Cardiac muscle cell (in vitro differentiated cells and primary cell): Measurements from ENCODE around the gene SMARCC2. TPM values are rescaled to one million over a fixed set of nuclear protein-coding genes. Genes with fewer than 3 reads are reported as not detected.

Experiments
- DNase-seq, 2 donors: peaks; one replicate each; pipeline versions ENCODE4 v3.0.0 to v3.0.0-alpha.2; 2010 to 2017; ENCODE audit warnings: low read depth in 1 of 2, low spot score in 1 of 2
- H3K27ac ChIP-seq: fragments of 200-600 bp; sonication (generic); 2 replicates; pipeline ENCODE4 v1.5.1; 2016
- H3K27me3 ChIP-seq: fragments of 200-600 bp; sonication (generic); 2 replicates; pipeline ENCODE4 v1.6.0; 2016; ENCODE audit warnings: control low read depth
- H3K36me3 ChIP-seq: fragments of 200-600 bp; sonication (generic); 2 replicates; pipeline ENCODE4 v1.5.1; 2016; ENCODE audit warnings: control low read depth
- H3K4me1 ChIP-seq: fragments of 200-600 bp; sonication (generic); 2 replicates; pipeline ENCODE4 v1.8.1; 2017; ENCODE audit warnings: low read depth, mild to moderate bottlenecking, mixed run types
- H3K4me3 ChIP-seq: fragments of 200-600 bp; sonication (generic); 2 replicates; pipeline ENCODE4 v1.5.1; 2016; ENCODE audit warnings: mild to moderate bottlenecking
- H3K9me3 ChIP-seq: fragments of 200-600 bp; sonication (generic); 2 replicates; pipeline ENCODE4 v1.5.1; 2017; ENCODE audit warnings: low read depth, mild to moderate bottlenecking, control low read depth
- CTCF ChIP-seq: IDR thresholded peaks from 2 replicates; pipeline ENCODE4 v1.5.1; 2012; ENCODE audit warnings: low read depth, mild to moderate bottlenecking, low read length
- polyA plus RNA-seq: library from polyadenylated mRNA; unstranded; fragments of >200 nt; fragmentation: Nextera tagmentation; extraction: Ambion mirVana; gene quantifications from 2 replicates; pipeline ENCODE4 v1.2.1, GENCODE V29; 2016
- total RNA-seq: library from RNA; depleted of rRNA; stranded (reverse); fragments of >200 nt; gene quantifications from 2 replicates; pipeline ENCODE4 v1.2.3, GENCODE V29; 2016

Gene SMARCC2
- total and polyA plus RNA-seq, 2 experiments from 2014 or later, result 79.6 to 94.2 TPM

GRCh38 chr12:56163533-56164344 lies 25.5 kb downstream of the SMARCC2 start:
- TF ChIP-seq CTCF, result no peak

GRCh38 chr12:56162468-56163290 lies 26.6 kb downstream of the SMARCC2 start:
- H3K27me3 ChIP-seq, result no peaks in the 10 kb centered on the region
- no peak overlapping the region for H3K4me3 ChIP-seq
- no peak for TF ChIP-seq CTCF
- DNase-seq, result peak in 1 of 2 donors; percentile 44
- H3K36me3 ChIP-seq, result peaks cover 74% of the 10 kb centered on the region
- H3K9me3 ChIP-seq, result no peaks in the 10 kb centered on the region
- peaks cover 29% of the 10 kb centered on the region for H3K4me1 ChIP-seq
- peak overlapping the region; percentile 100 for H3K27ac ChIP-seq

More at GRCh38 chr12:56163533-56164344, 25.5 kb downstream of the SMARCC2 start:
- no peaks in the 10 kb centered on the region for H3K9me3 ChIP-seq
- peak in 1 of 2 donors; percentile 42 for DNase-seq
- peaks cover 73% of the 10 kb centered on the region for H3K36me3 ChIP-seq
- H3K27me3 ChIP-seq, result no peaks in the 10 kb centered on the region
- peaks cover 32% of the 10 kb centered on the region for H3K4me1 ChIP-seq
- peak overlapping the region; percentile 100 for H3K27ac ChIP-seq
- H3K4me3 ChIP-seq, result no peak overlapping the region

GRCh38 chr12:56161690-56162351 lies 27.5 kb downstream of the SMARCC2 start:
- Histone ChIP-seq H3K27me3 (no peaks in the 10 kb centered on the region), H3K4me3 (no peak overlapping the region), H3K4me1 (peaks cover 28% of the 10 kb centered on the region), H3K36me3 (peaks cover 73% of the 10 kb centered on the region), H3K27ac (peak overlapping the region; percentile 100), H3K9me3 (no peaks in the 10 kb centered on the region)
- no peak for TF ChIP-seq CTCF
- DNase-seq, result peak in 1 of 2 donors; percentile 41

GRCh38 chr12:56160894-56161689 lies 28.2 kb downstream of the SMARCC2 start:
- H3K4me3 ChIP-seq, result peak overlapping the region; percentile 86
- peak overlapping the region; percentile 100 for H3K27ac ChIP-seq
- DNase-seq, result no peak

More at GRCh38 chr12:56160894-56161689, 28.2 kb downstream of the SMARCC2 start:
- H3K27me3 ChIP-seq, result no peaks in the 10 kb centered on the region
- no peaks in the 10 kb centered on the region for H3K9me3 ChIP-seq
- H3K4me1 ChIP-seq, result peaks cover 28% of the 10 kb centered on the region
- peaks cover 68% of the 10 kb centered on the region for H3K36me3 ChIP-seq
- TF ChIP-seq CTCF, result no peak
